SK-N-DZ (cell line): ENCODE data around the gene RNF19B.
A peak's percentile ranks its signal among the peaks of the same experiment; 100 is the strongest.
"Not testable (repeated sequence)": the region's sequence is repeated elsewhere in the genome, so short reads cannot be mapped to it uniquely, and the experiment has no call there.

Experiments used
- DNase-seq: peaks from one replicate; pipeline ENCODE4 v3.0.0-alpha.2; 2015; ENCODE audit warnings: low spot score

The RNF19B gene

GRCh38 chr1:32931760-32932159 is 32.8 kb downstream of the RNF19B start:
- no peak for DNase-seq

- DNase-seq, result no peak
These were observed 35.2 kb downstream of the RNF19B start for GRCh38 chr1:32929366-32929765.

- no peak for DNase-seq
These were observed 35.9 kb downstream of the RNF19B start for GRCh38 chr1:32928715-32929114.

GRCh38 chr1:32928285-32928684 is 36.3 kb downstream of the RNF19B start:
- peak; percentile 84 for DNase-seq

- DNase-seq, result no peak
These were observed 37.2 kb downstream of the RNF19B start for GRCh38 chr1:32927441-32927840.

GRCh38 chr1:32926562-32926961 is 38.0 kb downstream of the RNF19B start:
- no peak for DNase-seq

- peak; percentile 29 for DNase-seq
These were observed 39.0 kb downstream of the RNF19B start for GRCh38 chr1:32925403-32926162.

- DNase-seq, result no peak
These were observed 39.7 kb downstream of the RNF19B start for GRCh38 chr1:32924881-32925344.

- DNase-seq, result no peak
These were observed 43.8 kb downstream of the RNF19B start for GRCh38 chr1:32920833-32921232.

- DNase-seq, result no peak
These were observed 44.5 kb downstream of the RNF19B start for GRCh38 chr1:32919811-32920733.

- no peak for DNase-seq
These were observed 46.4 kb downstream of the RNF19B start for GRCh38 chr1:32918179-32918578.

- DNase-seq, result no peak
These were observed 47.1 kb downstream of the RNF19B start for GRCh38 chr1:32917521-32917920.

- DNase-seq, result no peak
These were observed 48.6 kb downstream of the RNF19B start for GRCh38 chr1:32915766-32916706.

- no peak for DNase-seq
These were observed 54.3 kb downstream of the RNF19B start for GRCh38 chr1:32910319-32910718.

- no peak for DNase-seq
These were observed 57.2 kb downstream of the RNF19B start for GRCh38 chr1:32907435-32907834.

GRCh38 chr1:32906654-32907053 is 58.0 kb downstream of the RNF19B start:
- DNase-seq, result no peak

GRCh38 chr1:32905588-32905987 is 59.0 kb downstream of the RNF19B start:
- not testable (repeated sequence) for DNase-seq

GRCh38 chr1:32904797-32905196 is 59.8 kb downstream of the RNF19B start:
- DNase-seq, result no peak

GRCh38 chr1:32903991-32904785 is 60.4 kb downstream of the RNF19B start:
- DNase-seq, result no peak

GRCh38 chr1:32902535-32902920 is 62.1 kb downstream of the RNF19B start:
- DNase-seq, result no peak
